HG03575 (cell line): ENCODE data around the gene PRDX5.
"Not testable (repeated sequence)": the region's sequence is repeated elsewhere in the genome, so short reads cannot be mapped to it uniquely, and the experiment has no call there.

ENCODE experiments used
- ATAC-seq: cut with Tn5 transposase; IDR thresholded peaks from one replicate; pipeline ENCODE4 v1.9.1; 2021; ENCODE audit not compliant: unreplicated experiment, insufficient number of reproducible peaks, low FRiP score; ENCODE audit errors: extremely low read depth

The PRDX5 gene

DNA sequence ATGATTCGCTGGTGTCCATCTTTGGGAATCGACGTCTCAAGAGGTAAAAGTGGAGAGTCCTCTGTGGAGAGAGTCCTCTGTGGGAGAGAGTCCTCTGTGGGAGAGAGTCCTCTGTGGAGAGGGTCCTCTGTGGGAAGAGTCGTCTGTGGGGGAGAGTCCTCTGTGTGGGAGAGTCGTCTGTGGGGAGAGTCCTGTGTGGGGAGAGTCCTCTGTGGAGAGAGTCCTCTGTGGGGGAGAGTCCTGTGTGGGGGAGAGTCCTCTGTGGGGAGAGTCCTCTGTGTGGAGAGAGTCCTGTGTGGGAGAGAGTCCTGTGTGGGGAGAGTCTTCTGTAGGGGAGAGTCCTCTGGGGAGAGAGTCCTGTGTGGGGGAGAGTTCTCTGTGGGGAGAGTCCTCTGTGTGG lies 3.1 kb downstream of the PRDX5 start:
- ATAC-seq: no peak

- no peak for ATAC-seq
Measured at GRCh38 chr11:64321533-64321932, 3.6 kb downstream of the PRDX5 start.

DNA sequence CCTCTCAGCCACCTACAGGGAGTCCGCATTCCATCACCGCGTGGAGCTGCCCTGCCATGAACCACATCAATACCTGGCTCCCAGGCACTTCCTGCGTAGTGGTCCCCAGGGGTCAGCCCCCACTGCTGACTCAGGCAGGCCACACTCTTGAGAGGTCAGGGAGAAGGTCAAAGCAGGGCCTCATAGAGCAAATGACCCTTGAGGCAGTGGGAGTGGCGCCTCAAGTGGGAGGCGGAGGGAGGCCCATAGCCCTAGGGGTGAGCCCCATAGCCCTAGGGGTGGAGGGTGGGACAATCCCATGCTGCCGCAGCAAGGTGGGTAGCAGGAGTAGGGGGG lies 5.0 kb downstream of the PRDX5 start:
- ATAC-seq: no peak

DNA sequence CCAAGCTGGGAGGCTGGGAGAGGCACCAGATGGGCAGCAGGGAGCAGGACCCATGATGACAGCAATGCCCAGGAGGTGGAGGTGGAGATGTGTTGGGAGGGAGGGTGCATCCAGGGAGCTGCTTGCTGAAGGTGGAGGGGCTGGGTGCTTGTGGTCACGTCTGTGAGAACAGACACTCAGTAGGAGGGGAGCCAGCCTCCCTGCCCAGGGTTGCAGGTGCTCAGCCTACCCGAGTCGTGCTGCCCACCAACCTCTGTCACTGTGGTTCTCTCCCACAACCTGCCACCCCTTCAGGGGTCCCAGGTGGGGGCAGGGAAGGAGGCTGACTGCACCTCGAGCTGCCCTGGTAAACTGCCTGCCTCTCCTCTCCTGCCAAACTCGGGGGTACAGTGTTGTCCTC lies 5.5 kb downstream of the PRDX5 start:
- no peak for ATAC-seq

- not testable (repeated sequence) for ATAC-seq
Measured at GRCh38 chr11:64323984-64324383, 6.1 kb downstream of the PRDX5 start.

GRCh38 chr11:64324692-64325469 lies 7.0 kb downstream of the PRDX5 start:
- ATAC-seq: no peak

DNA sequence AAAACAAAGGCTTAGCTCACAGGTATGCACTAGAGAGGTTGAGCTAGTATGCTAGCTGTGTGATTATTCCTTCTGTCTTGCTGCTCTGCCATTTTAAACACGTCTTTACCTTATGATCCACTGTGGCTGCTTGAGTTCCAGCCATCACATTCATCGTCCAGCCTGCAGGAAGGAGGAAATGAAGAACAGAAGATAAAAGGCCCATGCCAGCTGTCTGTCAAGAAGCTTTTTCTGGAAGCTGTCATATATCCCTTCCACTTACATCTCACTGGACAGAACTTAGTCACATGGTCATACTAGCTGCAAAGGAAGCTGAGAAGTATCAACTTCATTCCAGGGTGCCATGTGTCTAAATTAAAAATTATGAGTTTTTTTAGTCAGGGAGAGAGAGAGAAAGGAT lies 9.5 kb downstream of the PRDX5 start:
- no peak for ATAC-seq

GRCh38 chr11:64327993-64328392 lies 10.1 kb downstream of the PRDX5 start:
- no peak for ATAC-seq

GRCh38 chr11:64330888-64331287 lies 13.0 kb downstream of the PRDX5 start:
- ATAC-seq: no peak

DNA sequence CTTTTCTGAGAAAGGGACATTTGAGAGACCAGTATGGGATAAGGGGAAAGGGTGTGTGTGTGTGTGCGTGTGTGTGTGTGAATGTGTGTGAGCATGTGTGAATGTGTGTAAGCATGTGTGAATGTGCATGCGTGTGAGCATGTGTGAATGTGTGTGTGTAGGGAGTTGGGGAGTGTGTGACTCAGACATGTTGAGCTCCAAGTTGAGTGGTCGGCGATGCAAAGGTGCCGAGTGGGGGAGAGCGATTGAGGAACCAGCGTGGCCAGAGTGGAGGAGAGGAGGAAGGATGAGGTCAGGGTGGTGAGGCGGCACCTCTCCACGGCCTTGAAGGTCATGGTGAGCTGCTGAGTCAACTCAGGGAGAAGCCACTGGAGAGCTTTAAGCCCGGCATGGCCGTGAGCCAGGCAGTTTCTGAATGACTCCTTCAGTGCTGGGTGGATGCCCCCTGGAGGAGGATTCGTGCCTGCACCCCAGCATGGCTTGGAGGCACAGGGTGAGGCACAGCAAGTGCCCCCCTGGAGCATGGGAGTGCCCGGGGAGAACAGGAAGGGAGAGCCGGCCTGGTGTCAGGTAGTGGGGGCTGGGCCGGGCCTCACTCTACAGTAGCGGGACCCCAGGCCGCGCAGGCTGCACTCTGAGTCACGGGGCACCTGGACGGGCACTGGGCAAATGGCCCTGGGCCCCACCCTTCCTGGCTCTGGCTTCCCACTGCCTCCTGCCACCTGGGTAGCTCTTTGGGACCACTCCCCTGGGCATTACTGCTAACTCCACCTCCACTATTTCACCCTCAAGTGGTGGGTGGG lies 13.8 kb downstream of the PRDX5 start:
- no peak for ATAC-seq

DNA sequence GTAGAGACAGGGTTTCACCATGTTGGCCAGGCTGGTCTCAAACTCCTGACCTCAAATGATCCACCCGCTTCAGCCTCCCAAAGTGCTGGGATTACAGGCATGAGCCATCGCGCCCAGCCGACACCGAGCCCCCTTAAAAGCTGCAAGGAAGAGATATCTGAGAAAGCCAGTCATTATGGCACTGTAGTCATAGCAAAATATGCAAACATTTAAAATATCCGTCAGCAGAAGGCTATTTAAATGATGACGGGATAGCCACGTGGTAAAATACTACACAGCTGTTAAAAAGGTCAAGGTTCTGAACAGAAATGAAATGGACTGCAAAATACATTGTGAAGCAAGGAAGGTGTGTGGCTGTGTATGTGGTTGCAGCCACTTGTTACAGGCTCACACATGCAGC lies 15.6 kb downstream of the PRDX5 start:
- no peak for ATAC-seq

DNA sequence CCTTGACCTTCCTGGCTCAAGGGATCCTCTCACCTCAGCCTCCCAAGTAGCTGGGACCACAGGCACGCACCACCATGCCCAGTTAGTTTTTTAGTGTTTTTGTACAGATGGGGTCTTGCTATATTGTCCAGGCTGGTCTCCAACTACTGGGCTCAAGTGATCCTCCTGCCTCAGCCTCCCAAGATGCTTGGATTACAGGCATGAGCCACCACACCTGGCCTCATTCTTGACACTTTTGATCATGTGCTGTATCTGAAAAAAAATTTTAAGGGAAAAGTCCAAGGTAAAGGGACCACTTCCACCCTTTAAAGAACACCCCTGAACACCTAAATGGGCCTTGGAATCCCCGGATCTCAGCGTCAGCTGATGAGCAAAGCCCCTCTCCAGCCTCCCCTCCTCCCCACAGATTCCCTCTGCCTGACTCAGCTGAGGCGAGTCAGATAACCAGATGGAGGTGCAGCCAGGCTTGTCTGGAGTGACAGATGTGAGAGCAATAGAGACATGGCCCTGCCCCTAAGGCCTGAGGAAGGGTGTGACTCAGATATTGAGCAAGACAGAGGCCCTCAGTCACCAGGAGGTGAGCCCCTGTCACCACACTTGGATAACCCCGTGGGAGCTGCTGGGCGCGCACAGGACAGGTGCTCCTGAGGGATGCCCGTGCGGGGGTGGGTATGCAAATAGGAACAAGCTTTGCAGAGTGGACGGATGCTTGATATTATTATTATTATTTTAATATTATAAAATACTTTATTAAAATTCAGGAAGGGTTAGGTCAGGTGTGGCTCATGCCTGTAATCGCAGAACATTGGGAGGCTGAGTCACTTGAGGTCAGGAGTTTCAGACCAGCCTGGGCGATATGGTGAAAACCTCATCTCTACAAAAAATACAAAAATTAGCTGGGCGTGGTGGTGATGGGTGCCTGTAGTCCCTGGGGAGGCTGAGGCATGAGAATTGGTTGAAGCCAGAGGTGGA lies 17.1 kb downstream of the PRDX5 start:
- no peak for ATAC-seq

DNA sequence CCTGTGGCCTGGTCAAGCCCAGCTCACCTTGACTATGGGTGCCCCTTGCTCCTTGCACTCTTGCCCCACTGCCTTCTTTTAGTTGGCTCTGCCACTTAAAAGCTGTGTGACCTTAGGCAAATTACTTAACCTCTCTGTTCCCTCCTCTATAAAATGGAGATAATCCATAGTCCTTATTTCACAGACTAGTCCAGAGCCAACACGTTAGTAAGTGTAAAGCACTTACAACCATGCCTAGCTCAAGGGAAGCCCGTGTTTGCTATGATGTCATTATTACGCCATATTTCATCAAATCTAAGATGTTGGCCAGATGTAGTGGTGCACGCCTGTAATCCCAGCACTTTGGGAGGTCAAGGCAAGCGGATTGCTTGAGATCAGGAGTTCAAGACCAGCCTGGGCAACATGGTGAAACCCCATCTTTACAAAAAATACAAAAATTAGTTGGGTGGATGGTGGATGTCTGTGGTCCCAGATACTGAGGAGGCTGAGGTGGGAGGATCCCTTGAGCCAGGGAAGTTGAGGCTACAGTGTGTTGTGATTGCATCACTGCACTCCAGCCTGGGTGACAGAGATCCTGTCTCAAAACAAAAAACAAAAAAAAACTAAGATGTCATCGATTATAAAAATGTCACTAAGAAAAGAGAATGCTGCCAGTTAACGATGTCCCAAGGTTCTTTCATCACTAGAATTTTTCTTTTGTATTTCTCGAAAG lies 19.8 kb downstream of the PRDX5 start:
- no peak for ATAC-seq

- ATAC-seq: no peak
Measured at GRCh38 chr11:64338716-64339115, 20.8 kb downstream of the PRDX5 start.

GRCh38 chr11:64339286-64339685 lies 21.4 kb downstream of the PRDX5 start:
- ATAC-seq: no peak

DNA sequence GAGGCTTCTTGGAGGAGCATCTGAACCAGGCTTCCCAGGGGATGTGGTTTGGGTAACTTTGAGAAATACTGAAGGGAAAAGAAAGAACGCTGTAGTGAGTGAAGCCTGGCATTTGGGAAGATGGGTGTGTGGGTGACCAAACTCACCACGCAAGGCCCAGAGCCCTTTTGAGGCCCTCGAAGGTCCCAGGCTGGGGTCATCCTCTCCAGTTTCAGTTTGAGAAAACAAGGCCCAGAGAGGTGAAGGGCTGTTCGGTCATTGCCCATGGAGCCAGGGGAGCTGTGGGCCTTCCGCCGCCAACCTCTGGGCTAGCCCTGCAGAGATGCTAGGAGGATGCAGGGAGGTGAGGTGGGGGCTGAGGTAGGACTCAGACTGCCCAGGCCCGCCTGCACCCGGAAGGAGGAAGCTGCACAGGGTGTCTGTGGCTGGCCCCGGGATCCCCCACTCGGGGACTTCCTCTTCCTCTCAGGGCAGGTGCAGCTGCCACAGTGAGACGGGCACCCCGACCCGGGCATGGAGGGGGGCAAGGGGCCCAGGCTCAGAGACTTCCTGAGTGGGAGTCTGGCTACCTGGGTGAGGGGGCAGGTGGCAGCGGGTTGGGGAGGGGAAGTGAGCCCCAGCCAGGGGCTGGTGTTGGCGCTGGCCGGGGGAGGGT lies 22.0 kb downstream of the PRDX5 start, which contains the start of gene CCDC88B:
Gene CCDC88B, plus strand, starts transcription at position 451 of the 655 bp plus-strand sequence. Its CDS starts 63 bp downstream, at position 514.
- ATAC-seq: no peak

DNA sequence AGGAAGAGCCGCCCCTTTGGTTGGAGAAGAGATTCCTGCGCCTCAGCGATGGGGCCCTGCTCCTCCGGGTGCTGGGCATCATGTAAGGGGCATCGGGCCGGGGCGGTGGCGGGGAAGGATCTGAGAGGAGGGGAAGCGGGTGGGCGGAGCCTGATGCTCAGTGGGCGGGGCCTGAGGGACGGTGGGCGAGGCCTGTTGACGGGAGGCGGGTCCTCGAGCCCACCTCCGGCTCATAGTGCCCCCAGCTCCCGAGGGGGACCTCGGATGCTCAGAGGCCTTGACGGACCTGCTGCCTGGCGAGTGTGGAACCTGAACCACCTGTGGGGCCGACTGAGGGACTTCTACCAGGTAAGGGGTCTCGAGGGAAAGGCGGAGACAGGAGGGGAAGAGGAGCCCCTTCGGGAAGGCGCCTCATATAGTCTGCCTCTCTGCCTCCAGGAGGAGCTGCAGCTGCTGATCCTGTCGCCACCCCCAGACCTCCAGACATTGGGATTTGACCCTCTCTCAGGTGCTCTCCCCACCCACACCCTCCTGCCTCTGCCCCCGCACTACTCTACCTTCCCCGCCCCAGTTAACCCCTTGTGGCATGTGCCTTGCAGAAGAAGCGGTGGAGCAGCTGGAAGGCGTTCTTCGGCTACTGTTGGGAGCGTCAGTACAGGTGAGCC lies 22.9 kb downstream of the PRDX5 start:
- no peak for ATAC-seq

DNA sequence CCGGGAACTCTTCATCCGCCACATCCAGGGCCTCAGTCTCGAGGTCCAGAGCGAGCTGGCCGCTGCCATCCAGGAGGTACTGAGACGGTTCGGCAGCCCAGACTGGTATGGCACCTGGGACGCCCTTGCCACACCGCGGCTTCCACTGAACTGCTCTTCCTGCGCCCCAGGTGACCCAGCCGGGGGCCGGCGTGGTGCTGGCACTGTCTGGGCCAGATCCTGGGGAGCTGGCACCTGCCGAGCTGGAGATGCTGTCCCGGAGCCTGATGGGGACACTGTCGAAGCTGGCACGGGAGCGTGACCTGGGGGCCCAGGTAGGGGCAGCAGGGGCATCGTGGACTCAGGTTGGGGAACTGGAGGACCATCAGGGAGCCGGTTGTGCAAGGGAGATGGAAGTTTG lies 23.5 kb downstream of the PRDX5 start:
- ATAC-seq: no peak
